Head of caudate nucleus (tissue), 42 donors: ENCODE data around the gene LRRC70.

Source experiments
- DNase-seq, 42 donors: peaks; one replicate each; pipeline versions ENCODE4 v3.0.0 to v3.0.0-alpha.2; 2020 to 2021; ENCODE audit warnings: mixed read lengths in 7 of 42
- intact Hi-C: fragments of 100-400 bp; cut with DNase I; formaldehyde crosslinking; loops from one replicate; pipeline ENCODE4 v1.15.0; 2022

Gene LRRC70

DNA sequence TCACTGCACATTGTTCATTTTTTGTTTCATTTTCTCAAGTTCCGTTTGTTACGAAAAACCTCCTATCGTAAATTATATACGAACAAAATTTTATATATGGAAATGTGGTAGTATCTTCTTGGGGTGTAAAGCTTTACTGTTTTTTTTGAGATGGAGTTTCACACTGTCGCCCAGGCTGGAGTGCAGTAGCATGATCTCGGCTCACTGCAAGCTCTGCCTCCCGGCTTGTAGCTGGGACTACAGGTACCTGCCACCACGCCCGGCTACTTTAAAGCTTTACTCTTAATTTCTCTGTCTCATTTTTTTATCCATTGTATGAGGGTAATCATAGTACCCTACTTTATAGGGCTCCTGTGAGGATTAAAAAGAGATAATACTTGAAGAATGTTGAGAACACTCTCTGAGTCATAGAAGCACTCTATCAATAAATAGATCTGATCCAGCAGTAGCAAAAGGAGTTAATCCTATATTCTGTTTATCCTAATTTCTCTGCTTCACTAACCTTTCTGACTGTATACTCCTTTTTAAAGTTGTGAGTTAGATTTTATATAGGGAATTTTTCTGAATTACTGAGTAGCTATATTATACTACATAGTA, 5.6 kb upstream of the LRRC70 start:
- DNase-seq = no peak
- intact Hi-C loops = no loop called here

DNA sequence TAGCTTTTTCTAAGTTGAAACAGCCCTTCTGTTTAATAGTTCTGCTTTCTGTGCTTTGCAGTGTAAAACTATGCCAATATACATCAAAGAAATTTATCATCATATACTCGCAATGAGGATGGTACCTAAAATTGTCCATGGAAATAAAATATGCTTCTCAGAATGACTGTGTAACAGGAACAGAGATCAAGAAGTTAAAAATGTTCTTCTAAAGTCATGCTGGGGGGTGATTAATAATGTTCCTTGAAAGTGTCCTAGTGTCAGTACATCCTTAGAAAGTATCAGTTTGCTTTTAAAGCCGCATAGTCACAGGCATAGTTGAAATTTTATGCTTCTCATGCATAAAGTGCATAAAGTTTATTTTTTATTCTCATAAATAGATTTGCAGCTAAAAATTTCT, 4.0 kb upstream of the LRRC70 start:
- DNase-seq = no peak
- intact Hi-C loops = no loop called here

DNA sequence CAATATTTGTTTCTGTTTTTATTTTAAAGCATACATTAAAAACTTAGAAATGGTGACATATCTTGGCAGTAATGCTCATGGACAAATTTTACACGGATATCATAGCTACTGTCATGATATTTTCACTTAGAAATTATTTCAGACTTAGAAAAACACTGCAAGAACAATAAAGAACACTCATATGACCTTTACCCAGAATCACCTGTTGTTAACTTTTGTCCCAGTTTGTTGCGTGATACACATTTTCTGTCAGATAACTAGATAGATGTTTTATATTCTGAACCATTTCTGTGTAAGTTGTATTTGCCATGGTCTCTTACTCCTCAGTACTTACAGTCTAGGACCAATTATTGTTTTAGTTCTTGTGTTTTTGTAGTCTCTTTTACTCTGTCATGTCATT, 3.6 kb upstream of the LRRC70 start:
- intact Hi-C loops = no loop called here
- DNase-seq = no peak

DNA sequence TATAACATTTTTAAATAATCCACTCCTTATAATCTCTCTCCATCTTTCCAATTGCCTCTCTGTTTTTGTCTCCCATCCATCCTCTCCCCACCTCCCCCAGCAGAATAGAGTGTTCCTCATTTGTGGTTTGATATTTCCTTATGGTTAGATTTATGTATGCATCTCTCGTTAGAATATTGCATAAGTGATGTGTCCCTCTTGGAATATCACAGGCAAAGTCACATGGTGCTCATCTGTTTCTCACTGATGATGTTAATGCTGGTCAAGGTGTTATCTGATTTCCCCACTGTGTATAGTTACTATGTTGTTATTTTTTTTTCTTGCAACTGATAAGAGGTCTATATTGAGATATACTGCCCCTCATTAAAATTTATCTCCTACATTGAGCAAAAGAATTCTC, 3.1 kb upstream of the LRRC70 start:
- intact Hi-C loops = no loop called here
- DNase-seq = no peak

DNA sequence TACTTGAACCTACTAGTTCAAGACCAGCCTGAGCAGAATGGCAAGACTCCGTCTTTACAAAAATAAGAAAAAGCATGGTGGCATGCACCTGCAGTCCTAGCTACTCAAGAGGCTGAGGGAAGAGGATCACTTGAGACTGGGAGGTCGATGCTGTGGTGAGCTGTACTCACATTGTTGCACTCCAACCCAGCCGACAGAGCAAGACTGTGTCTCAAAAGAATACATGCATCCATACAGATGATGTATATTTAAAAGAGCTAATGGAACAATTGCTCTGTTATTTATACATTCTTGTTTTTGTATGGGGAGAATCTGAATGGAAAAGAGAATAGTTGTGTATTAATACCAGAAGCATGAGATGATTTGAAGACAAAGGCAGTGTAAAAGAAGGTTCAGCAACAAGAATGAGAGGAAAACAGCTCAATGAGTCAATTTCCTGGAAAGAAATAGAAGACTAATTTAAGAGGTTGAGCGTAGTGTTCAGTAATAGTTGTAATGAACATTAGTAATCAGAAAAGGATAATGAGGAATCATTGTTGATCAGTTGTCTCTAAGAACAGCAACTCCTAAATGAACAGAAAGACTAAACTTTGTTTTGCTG, 1.9 kb upstream of the LRRC70 start:
- no peak for DNase-seq
- intact Hi-C loops = no loop called here

- DNase-seq = no peak
- intact Hi-C loops = no loop called here
These were observed 1.1 kb upstream of the LRRC70 start for GRCh38 chr5:62577488-62577887.

GRCh38 chr5:62579761-62580160, 1.1 kb downstream of the LRRC70 start:
- intact Hi-C loops = no loop called here
- no peak for DNase-seq

- DNase-seq = no peak
- intact Hi-C loops = no loop called here
These were observed 3.4 kb downstream of the LRRC70 start for GRCh38 chr5:62581836-62582597.

DNA sequence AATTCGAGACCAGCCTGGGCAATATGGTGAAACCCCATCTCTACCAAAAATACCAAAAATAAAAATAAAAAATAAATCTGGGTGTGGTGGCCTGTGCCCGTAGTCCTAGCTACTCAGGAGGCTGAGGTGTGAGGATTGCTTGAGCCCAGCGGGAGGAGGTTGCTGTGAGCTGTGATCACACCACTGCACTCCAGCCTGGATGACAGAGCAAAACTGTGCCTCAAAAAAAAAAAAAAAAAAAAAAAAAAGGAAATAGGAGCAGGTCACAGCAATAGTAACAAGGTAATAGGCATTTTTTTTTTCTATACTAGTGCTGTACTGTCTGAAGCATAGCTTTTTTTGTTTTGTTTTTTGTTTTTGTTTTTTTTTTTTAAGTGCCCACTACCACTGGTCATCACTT, 5.8 kb downstream of the LRRC70 start:
- intact Hi-C loops = no loop called here

GRCh38 chr5:62585306-62585705, 6.7 kb downstream of the LRRC70 start:
- intact Hi-C loops = no loop called here
- no peak for DNase-seq

More for the DNA sequence above, 5.8 kb downstream of the LRRC70 start:
- DNase-seq = no peak

- no peak for DNase-seq
- intact Hi-C loops = no loop called here
These were observed 7.1 kb downstream of the LRRC70 start for GRCh38 chr5:62585751-62586150.

DNA sequence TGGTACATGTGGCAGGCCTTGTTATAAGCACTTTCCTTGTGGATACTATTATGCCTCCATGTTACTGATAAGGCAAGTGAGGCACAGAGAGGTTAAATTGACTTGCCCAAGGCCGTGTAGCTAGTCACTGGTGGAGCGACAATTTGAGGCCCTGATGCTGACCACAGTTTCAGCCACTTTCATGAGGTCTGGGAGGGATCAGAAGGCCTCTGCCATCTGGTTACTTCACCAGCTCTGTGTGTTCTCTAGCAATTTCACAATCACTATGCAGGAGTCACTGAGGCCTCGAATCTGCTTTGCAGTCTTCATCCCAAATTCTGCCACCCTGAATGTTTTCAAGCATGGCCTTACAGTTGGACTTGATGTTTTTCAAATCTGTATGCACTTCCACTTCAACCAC, 9.1 kb downstream of the LRRC70 start:
- DNase-seq = no peak
- intact Hi-C loops = no loop called here

DNA sequence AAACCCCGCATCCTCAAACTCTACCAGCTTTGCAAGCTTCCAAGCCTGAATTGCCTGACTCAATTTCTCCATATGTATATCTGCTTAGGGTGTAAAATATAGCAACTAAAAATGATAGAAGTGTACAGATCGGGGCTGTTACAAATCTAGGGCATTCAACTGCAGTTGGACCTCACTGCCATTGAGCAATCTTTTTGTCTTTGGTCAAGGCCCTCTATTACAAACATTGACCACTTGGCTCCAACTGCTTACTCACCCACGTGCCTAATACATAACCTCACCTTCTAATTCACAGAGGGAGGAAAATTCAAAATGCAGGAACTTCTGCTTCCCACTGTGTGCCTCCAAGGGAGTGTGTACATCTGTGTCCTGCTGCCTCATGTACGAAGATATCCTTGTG, 10.0 kb downstream of the LRRC70 start:
- intact Hi-C loops = no loop called here
- no peak for DNase-seq

GRCh38 chr5:62589504-62589903, 10.9 kb downstream of the LRRC70 start:
- intact Hi-C loops = no loop called here
- no peak for DNase-seq

DNA sequence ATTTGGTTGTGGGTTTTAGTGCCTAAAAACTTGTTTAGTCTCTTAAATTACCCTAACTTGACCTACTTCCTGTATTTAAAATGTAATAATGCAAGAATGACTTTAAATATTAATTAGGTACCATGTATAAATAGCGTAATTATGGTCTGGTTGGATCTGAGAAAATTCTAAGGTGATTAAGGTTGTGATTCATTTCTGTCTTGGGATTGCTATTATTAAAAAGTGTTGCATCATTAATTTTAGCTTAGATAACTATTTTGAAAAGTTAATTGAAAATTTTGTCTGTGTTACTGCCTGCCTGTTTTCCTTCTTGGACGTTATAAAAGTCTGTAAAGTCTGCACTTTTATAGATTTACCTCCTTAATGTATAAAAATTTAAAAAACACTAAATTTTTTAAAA, 11.8 kb downstream of the LRRC70 start:
- intact Hi-C loops = no loop called here
- DNase-seq = no peak

DNA sequence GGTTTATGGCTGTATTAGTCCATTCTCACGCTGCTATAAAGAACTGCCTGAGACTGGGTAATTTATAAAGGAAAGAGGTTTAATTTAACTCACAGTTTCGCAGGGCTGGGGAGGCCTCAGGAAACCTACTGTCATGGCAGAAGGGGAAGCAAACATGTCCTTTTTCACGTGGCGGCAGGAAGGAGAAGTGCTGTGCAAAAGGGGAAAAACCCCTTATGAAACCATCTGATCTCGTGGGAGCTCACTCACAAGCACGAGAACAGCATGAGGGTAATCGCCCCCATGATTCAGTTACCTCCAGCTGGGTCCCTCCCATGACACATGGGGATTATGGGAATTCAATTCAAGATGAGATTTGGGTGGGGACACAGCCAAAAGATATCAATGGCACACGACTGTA, 13.9 kb downstream of the LRRC70 start:
- DNase-seq = no peak
- intact Hi-C loops = no loop called here

- intact Hi-C loops = no loop called here
- no peak for DNase-seq
These were observed 14.7 kb downstream of the LRRC70 start for GRCh38 chr5:62593331-62593730.

DNA sequence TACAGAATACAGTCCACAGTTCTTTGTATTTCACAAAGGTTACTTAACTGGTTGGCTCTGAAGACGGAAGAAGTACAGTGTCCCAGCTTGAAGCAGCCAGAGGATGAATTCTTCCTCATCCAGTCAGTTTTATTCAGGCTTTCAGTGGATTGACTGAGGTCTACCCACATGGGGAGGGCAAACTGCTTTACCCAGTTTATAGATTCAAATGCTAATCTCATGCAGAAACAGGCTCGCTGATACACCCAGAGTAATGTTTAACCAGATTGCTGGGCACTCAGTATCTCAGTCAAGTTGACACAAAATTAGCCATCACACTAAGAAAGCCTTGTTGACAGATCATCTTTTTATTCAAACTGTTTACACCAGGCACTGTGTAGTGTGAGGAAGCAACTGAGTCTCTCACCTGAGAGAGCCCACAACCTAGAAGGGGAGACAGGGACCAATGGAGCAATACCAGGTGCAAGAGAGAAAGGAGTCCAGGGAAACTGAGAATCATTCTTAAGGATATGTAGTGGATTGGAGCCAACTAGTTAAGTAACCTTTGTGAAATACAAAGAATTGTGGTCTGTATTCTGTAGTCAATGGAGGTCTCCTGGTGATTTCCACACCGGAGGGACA, 15.9 kb downstream of the LRRC70 start:
- no peak for DNase-seq
- intact Hi-C loops = no loop called here

DNA sequence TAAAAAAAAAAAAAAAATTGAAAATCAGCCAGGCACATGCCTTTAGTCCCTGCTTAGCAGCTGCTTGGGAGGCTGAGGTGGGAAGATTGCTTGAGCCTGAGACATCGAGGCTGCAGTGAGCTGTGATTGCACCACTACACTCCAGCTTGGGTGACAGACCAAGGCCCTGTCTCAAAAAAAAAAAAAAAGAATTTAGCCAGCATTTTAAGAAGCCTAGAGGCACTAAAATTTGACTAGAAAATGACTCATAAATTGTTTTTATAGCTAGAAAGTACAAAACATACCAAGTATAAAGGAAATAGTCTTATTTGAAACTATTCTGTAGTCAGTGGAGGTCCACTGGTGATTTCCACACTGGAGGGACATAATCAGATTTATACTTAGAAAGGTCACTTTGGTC, 17.5 kb downstream of the LRRC70 start:
- intact Hi-C loops = no loop called here
- no peak for DNase-seq

DNA sequence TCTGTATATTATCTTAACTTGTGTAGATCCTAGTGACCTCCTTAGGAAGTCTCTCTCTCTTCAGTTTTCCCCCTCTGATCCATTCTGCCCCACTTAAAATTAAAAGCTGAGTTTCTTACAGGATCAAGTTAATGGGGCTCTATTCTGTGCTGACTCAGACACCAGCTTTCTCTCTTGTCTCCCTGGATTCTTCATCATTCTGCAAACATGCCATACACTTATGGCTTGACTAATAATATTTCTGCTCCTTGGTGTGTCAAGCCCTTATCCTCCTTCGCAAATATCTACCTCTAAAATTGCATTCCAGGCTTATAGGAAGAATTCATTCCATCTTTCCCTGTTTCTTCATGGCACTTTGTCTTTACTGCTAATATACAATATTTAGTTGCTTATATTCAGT, 18.1 kb downstream of the LRRC70 start:
- intact Hi-C loops = no loop called here
- no peak for DNase-seq

- intact Hi-C loops = no loop called here
- no peak for DNase-seq
These were observed 18.7 kb downstream of the LRRC70 start for GRCh38 chr5:62597314-62597713.
